Testis (tissue), 3 donors: ENCODE measurements around the gene CRB1. TPM values are rescaled to one million over a fixed set of nuclear protein-coding genes. Genes with fewer than 3 reads are reported as not detected.

Experiments
- DNase-seq: peaks from one replicate; pipeline ENCODE4 v3.0.0-alpha.2; 2019
- H3K27ac ChIP-seq, 2 donors: fragments of 200-600 bp; sonication (generic); one replicate each; pipeline ENCODE4 v1.5.1; 2019
- H3K27me3 ChIP-seq: fragments of 200-600 bp; sonication (generic); one replicate; pipeline ENCODE4 v1.5.1; 2019
- H3K36me3 ChIP-seq: fragments of 200-600 bp; sonication (generic); one replicate; pipeline ENCODE4 v1.5.1; 2017; ENCODE audit warnings: low read depth; ENCODE audit errors: missing control alignments
- H3K4me1 ChIP-seq: fragments of 200-600 bp; sonication (generic); one replicate; pipeline ENCODE4 v1.5.1; 2019
- H3K4me3 ChIP-seq, 2 donors: fragments of 200-600 bp; sonication (generic); one replicate each; pipeline ENCODE4 v1.5.1; 2017 to 2019
- H3K9me3 ChIP-seq: fragments of 200-600 bp; sonication (generic); one replicate; pipeline ENCODE4 v1.5.1; 2017
- POLR2A ChIP-seq: fragments of 450-650 bp; IDR thresholded peaks from one replicate; pipeline ENCODE4 v1.6.1; 2017; ENCODE audit warnings: antibody characterized with exemption, mild to moderate bottlenecking, moderate library complexity
- WGBS, 2 donors: methylation state at CpG; one replicate each; pipeline ENCODE4 v1.1.5; 2018; 5-methylcytosine and 5-hydroxymethylcytosine counted together
- intact Hi-C: fragments of 100-400 bp; cut with DNase I; formaldehyde crosslinking; loops from one replicate; pipeline ENCODE4 v1.15.1; 2023; ENCODE audit warnings: low total_unique reads
- polyA plus RNA-seq: library from polyadenylated mRNA; stranded (reverse); fragments of 350-450 nt; fragmentation: Illumina TruSeq; extraction: RNeasy Lipid Tissue Mini Kit (QIAGEN cat#74804); gene quantifications from one replicate; pipeline ENCODE4 v1.2.3, GENCODE V29; 2014; ENCODE audit warnings: low read depth, low replicate concordance; ENCODE audit not compliant: insufficient read depth
- total RNA-seq, 2 donors: library from RNA; depleted of rRNA; stranded (reverse); fragments of >200 nt; gene quantifications; one replicate each; pipeline ENCODE4 v1.2.3, GENCODE V29; 2016
- TF ChIP-seq, protein P1 (sequence below), 3 experiments: fragments of 450-650 bp in 2 of 3; fragments of 200-600 bp in 1 of 3; sonication (generic) in 1 of 3; IDR thresholded peaks; one replicate each; pipeline ENCODE4 v1.5.1; 2016 to 2019; ENCODE audit warnings: antibody characterized with exemption in 3 of 3, mild to moderate bottlenecking in 2 of 3, moderate library complexity in 1 of 3

Gene CRB1
- total and polyA plus RNA-seq, 3 donors from 2014 or later = 7.4 to 14.7 (median 12.9) TPM

DNA sequence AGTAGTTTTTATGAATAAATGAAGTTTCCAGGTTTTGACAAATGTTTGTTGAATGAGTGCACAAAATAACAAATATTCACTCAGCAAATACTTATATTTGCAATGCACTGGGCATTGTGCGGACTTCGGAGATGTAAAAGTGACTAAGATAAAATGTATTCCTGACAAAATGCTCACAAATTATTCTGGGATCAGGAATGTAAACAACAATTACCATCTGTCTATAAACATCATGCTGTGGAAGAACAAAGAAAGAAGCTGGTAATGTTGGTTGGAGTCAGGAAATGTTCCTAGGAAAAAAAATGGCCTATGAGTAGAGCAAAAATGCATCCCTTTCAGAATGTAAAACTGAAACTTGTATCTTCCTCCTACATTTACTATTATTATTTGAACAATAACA is 68.5 kb downstream of the CRB1 start:
- no peak overlapping the region for H3K4me3 ChIP-seq
- WGBS, 2 donors = 95 to 96% methylated on average over 2 of the region's 2 CpGs
- H3K4me1 ChIP-seq = no peaks in the 10 kb centered on the region
- no peak for DNase-seq
- TF ChIP-seq, protein P1, sequence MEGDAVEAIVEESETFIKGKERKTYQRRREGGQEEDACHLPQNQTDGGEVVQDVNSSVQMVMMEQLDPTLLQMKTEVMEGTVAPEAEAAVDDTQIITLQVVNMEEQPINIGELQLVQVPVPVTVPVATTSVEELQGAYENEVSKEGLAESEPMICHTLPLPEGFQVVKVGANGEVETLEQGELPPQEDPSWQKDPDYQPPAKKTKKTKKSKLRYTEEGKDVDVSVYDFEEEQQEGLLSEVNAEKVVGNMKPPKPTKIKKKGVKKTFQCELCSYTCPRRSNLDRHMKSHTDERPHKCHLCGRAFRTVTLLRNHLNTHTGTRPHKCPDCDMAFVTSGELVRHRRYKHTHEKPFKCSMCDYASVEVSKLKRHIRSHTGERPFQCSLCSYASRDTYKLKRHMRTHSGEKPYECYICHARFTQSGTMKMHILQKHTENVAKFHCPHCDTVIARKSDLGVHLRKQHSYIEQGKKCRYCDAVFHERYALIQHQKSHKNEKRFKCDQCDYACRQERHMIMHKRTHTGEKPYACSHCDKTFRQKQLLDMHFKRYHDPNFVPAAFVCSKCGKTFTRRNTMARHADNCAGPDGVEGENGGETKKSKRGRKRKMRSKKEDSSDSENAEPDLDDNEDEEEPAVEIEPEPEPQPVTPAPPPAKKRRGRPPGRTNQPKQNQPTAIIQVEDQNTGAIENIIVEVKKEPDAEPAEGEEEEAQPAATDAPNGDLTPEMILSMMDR (IDR thresholded peaks at IDR 0.05) = no peak
- TF ChIP-seq POLR2A = no peak
- H3K27ac ChIP-seq = no peak overlapping the region
- intact Hi-C loops = no loop called here
- no peaks in the 10 kb centered on the region for H3K27me3 ChIP-seq
- no peaks in the 10 kb centered on the region for H3K9me3 ChIP-seq
- H3K36me3 ChIP-seq = no peaks in the 10 kb centered on the region

DNA sequence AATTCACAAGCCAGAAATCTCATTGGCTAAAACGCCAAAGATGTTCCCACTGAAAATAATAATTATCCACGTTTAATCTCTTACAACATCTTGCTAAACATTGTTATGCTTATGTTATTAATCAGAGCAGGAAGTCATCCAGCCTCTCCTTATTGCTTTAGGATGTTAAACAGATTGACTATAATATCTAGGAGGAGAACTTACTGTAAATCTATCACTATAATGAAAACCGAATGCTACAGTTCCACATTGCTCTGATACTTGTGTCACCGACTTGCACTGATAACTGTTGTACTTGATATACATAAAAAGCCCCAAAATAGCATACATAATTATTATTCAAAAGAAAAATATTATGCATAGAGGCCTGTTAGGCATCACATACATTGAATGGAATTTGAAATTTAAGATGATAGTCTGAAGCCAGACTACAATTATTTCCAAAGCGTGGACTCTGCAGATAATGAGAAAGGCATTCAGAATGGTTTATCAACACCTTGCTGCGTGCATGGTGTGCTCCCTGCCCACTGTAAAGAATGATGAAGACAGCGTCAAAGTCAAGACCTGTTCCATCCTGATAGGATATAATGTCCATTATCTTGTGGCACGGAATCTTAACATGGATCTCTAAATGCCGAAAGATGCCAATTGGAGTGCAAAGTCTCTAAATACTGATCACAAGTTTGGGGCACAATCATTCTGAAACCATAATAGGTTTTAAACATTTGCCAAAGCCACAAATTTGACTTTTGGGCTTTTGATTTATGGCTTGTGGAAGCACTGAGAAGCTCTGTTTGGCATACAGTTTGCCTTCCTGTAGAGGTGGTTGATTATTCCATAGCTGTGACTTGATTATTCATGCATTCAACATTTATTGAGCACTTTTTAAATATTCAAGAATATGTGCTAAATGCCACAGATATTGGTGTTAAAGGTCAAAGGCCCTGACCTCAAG is 71.3 kb downstream of the CRB1 start:
- Histone ChIP-seq H3K9me3 (no peaks in the 10 kb centered on the region), H3K27ac (no peak overlapping the region), H3K4me3 (no peak overlapping the region), H3K36me3 (no peaks in the 10 kb centered on the region), H3K4me1 (no peaks in the 10 kb centered on the region), H3K27me3 (no peaks in the 10 kb centered on the region)
- TF ChIP-seq, protein P1 (IDR thresholded peaks at IDR 0.05) = no peak
- no peak for TF ChIP-seq POLR2A
- DNase-seq = no peak
- 69 to 78% methylated on average over 9 of the region's 9 CpGs for WGBS, 2 donors
- intact Hi-C loops = no loop called here

DNA sequence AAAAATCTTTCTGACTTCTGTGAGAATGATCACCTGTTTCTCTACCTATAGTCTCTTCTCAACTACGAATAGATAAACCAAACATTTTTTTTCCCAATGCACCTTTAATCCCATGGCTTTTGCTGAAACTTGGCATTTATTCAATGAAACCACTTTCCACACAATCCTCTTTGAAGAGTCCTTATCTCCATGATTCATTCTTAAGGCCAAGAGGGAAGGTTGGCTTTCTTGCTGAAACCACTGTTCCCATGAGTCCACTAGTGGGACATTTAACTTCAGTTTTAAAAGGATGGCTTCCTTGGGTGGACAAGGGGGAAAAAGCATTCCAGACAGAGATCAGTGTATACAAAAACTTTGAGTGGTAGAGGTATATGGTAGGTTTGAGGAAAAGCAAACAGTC is 73.6 kb downstream of the CRB1 start:
- 93 to 96% methylated on average over 1 of the region's 1 CpG for WGBS, 2 donors
- TF ChIP-seq POLR2A = no peak
- TF ChIP-seq, protein P1 (IDR thresholded peaks at IDR 0.05) = no peak
- no peak overlapping the region for H3K27ac ChIP-seq
- no peaks in the 10 kb centered on the region for H3K4me1 ChIP-seq
- no peaks in the 10 kb centered on the region for H3K9me3 ChIP-seq
- H3K4me3 ChIP-seq = no peak overlapping the region
- DNase-seq = no peak
- H3K27me3 ChIP-seq = no peaks in the 10 kb centered on the region
- no peaks in the 10 kb centered on the region for H3K36me3 ChIP-seq
- intact Hi-C loops = no loop called here

DNA sequence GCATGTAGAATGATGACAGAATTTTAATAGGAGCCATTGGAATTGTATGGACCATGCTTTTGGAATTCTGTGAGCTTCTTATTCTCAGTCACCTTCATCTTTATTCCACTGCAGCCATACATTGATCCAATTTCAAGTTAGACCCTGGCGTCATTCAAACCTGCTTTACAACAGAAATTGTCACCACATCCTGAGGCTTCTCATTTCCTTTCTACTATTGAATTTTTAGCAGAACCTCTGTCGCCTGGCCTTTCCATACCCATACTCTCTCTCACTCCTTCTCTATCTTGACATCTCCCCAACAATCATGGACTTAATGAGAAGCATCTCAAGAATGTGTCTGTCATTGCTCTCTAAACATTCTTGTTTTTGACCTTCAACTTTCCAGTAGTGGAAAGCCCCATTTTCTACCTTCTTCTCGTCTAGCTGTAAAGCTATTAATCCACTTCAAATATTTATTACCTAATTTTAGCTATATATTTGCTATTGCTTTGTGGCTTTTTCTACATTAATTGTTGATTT is 74.1 kb downstream of the CRB1 start:
- Histone ChIP-seq H3K4me1 (no peaks in the 10 kb centered on the region), H3K27me3 (no peaks in the 10 kb centered on the region), H3K27ac (no peak overlapping the region), H3K4me3 (no peak overlapping the region), H3K9me3 (no peaks in the 10 kb centered on the region), H3K36me3 (no peaks in the 10 kb centered on the region)
- WGBS, 2 donors = 80 to 82% methylated on average over 3 of the region's 3 CpGs
- TF ChIP-seq, protein P1 (IDR thresholded peaks at IDR 0.05) = no peak
- no peak for TF ChIP-seq POLR2A
- no peak for DNase-seq
- intact Hi-C loops = no loop called here
